B cell (primary cell): Measurements from ENCODE around the gene GORASP1.

Source experiments
- EZH2 ChIP-seq: IDR thresholded peaks from 2 replicates; pipeline ENCODE4 v1.6.1; 2012; ENCODE audit warnings: borderline replicate concordance, low read depth, mild to moderate bottlenecking, moderate library complexity, low read length; ENCODE audit not compliant: insufficient read depth, poor library complexity, severe bottlenecking
- TF ChIP-seq, protein P1 (sequence below): fragments of 200-600 bp; IDR thresholded peaks from one replicate; pipeline ENCODE4 v1.8.0; 2022; ENCODE audit warnings: antibody characterized with exemption, mild to moderate bottlenecking

DNA sequence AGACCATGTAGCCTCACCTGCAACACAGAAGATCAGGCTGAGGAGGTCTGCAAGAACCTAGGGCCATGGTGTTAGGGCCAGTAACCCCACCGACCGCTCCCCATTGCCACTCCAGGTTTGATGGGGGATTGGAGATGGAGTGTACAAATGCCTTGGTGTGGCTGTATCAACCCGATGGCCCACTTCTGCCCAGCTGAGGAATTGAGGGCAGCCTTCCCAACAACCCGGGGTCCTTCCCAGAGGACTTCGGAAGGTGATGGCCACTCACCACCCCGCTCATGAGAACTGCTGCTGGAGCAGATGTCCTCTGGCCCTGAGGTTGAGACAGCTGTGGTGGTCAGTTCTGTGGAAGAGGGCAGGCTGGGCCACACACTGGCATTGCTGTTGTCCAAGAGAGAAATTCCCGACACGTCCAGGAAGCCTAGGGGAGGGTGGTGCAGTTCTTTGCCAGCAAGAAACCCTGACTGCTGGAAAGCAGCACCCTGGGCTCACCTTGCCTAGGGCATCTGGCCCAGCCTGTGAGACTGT lies 8.9 kb downstream of the GORASP1 start:
- TF ChIP-seq, protein P1, sequence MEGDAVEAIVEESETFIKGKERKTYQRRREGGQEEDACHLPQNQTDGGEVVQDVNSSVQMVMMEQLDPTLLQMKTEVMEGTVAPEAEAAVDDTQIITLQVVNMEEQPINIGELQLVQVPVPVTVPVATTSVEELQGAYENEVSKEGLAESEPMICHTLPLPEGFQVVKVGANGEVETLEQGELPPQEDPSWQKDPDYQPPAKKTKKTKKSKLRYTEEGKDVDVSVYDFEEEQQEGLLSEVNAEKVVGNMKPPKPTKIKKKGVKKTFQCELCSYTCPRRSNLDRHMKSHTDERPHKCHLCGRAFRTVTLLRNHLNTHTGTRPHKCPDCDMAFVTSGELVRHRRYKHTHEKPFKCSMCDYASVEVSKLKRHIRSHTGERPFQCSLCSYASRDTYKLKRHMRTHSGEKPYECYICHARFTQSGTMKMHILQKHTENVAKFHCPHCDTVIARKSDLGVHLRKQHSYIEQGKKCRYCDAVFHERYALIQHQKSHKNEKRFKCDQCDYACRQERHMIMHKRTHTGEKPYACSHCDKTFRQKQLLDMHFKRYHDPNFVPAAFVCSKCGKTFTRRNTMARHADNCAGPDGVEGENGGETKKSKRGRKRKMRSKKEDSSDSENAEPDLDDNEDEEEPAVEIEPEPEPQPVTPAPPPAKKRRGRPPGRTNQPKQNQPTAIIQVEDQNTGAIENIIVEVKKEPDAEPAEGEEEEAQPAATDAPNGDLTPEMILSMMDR, result no peak
- TF ChIP-seq EZH2, result no peak
